Stimulated activated CD4-positive, alpha-beta T cell treated with anti-CD3 and anti-CD28 coated beads, TNF-alpha, amount 100 ng/mL, for 48 hours (primary cell): Measurements from ENCODE around the gene WWP2.
"Not testable (repeated sequence)": the region's sequence is repeated elsewhere in the genome, so short reads cannot be mapped to it uniquely, and the experiment has no call there.

Experiments used
- DNase-seq, 3 donors: peaks; one replicate each; pipeline ENCODE4 v3.0.0-alpha.2; 2020; ENCODE audit warnings: low read depth in 3 of 3

Gene WWP2

DNA sequence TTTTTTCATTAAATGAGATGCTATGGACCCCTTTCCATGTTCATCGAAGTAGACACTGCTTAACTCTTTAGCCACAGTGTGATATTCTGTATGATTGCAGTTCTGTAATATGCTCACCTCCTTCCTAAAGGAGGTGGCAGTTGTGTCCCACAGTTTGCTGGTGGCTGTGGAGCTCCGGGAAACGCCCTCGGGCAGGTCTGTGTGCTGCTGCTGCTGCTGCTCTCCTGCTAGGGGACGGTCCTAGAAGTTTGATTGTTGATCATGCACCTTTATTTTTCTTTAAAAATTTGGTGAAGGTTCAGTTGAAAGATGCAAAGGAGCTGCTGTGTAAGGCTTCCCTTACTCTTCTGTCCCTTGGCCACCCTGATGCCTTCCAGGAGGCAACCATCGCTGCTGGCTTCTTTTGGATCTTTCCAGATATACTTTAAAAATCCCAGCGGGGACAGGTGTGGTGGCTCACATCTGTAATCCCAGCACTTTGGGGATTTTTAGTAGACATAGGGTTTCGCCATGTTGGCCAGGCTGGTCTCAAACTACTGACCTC is 180.6 kb downstream of the WWP2 start:
- DNase-seq, result no peak

GRCh38 chr16:69943241-69944036 is 181.3 kb downstream of the WWP2 start:
- not testable (repeated sequence) for DNase-seq

- not testable (repeated sequence) for DNase-seq
These were observed 188.3 kb downstream of the WWP2 start for GRCh38 chr16:69950411-69950810.

DNA sequence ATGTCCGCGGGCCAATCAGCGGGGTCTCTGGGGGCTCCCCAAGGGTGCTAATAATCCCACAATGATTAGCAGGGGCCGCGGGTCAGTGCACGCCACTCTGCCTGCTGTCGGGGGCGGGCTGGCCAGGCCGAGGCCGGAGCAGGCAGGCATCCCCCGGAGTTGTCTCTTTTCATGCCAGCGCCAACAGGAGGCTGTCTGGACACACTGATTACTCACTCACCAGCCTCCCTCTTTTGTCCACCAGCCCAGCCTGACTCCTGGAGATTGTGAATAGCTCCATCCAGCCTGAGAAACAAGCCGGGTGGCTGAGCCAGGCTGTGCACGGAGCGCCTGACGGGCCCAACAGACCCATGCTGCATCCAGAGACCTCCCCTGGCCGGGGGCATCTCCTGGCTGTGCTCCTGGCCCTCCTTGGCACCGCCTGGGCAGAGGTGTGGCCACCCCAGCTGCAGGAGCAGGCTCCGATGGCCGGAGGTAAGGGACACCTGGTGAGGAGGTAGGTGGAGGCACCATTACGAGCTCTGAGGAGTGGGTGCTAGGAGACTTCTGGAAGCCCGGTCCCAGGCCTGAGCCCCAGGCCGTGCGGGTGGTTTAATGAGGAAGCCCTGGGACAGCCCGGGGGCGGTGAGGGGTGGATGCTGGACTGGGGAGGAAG is 189.0 kb downstream of the WWP2 start, which contains the start of gene CLEC18A:
CLEC18A (plus strand) TSS at position 318 of the 655 bp plus-strand sequence; CDS start at position 351, 33 bp downstream.
- not testable (repeated sequence) for DNase-seq

DNA sequence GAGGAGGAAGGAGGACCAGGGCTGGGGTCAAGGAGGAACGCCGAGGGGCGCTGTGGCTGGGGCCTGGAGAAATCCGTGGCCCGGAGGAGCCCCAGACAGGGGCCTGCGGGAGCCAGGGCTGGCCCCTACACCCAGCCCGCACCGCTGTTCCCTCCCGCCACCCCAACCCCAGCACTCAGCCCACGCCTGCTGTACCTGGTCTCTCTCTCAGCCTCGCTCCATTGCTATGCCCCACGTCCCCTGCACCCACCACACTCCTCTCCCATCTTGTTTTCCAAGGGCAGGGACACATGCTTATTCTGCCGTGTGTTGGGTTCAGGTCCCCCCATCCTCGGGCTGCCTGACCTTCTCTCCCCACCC is 189.5 kb downstream of the WWP2 start:
- not testable (repeated sequence) for DNase-seq

GRCh38 chr16:69952116-69952515 is 190.0 kb downstream of the WWP2 start:
- not testable (repeated sequence) for DNase-seq

- DNase-seq, result not testable (repeated sequence)
These were observed 190.6 kb downstream of the WWP2 start for GRCh38 chr16:69952572-69953355.

DNA sequence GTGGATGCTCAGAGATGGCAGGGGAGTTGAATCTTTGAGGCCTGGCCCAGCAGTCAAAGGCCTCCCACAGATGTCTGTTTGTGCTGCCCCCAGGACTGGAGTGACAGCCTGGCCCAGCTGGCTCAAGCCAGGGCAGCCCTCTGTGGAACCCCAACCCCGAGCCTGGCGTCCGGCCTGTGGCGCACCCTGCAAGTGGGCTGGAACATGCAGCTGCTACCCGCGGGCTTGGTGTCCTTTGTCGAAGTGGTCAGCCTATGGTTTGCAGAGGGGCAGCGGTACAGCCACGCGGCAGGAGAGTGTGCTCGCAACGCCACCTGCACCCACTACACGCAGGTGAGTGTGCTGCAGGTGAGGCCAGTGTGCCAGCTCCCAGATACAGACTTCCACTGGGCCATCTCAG is 192.1 kb downstream of the WWP2 start:
- not testable (repeated sequence) for DNase-seq

DNA sequence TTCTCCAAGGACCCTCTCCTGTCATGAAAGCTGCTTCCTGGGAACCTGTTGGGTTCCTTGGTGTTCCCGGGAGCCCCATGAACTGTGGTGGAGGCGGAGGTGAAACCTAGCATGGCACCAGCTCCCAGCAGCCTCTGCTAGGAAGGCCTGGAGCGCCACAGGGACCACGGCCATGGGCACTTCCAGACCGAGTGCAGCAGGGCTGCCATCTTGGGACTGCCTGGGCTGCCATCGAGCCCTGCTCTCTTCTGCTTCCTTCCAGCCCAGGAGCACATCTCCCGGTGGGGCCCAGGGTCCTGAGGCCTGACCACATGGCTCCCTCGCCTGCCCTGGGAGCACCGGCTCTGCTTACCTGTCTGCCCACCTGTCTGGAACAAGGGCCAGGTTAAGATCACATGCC is 201.2 kb downstream of the WWP2 start:
- not testable (repeated sequence) for DNase-seq

DNA sequence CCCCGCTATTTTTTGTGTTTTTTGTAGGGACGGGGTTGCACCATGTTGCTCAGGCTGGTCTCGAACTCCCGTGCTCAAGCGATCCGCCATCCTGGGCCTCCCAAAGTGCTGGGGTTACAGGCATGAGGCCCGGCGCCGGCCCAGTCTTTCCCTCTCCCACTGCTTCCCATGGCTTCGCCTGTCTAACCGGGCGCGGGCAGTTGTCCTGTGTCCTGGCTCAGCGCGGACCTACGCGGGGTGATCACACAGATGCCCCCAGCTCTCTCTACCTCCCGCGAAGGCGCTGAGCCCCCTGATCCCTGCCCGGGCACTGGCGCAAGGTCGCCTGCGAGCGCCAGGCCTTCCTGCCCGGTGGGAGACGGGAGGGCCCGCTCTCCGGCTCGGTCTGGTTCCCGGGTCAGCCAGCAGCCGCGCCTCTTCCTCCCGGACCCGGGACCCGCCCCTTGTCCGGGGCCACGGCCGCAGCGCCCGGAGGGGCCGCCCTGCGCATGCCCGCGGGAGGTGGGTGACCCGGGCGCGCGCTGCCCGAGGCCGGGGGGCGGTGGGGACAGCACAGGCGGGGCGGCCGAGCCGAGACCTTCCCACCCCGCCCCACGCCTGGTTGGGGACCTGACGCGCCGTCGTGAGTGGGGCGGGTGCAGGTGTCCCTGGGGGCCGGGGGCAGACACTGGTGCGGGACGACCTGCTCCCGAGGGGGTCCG is 203.0 kb downstream of the WWP2 start:
- DNase-seq, result not testable (repeated sequence)

- DNase-seq, result not testable (repeated sequence)
These were observed 203.5 kb downstream of the WWP2 start for GRCh38 chr16:69965661-69966054.

DNA sequence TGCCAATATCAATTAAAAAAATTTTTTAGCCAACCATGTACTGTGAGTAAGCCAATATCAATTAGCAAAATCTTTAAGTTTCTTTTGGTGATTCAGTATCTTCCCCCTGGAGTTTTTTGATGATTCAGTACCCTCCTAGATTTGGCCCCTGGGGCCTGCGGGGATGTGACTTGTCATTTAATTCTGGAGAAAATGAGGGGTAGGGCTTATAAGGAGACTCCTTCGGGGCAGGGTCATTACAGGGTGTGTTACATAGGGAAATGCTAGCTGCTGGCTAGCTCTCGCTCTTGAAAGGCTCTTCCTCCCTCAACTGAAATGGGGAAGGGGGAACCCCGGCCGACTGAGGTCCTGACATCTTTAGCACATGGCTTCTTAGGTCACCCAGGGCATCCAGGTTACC is 205.6 kb downstream of the WWP2 start:
- not testable (repeated sequence) for DNase-seq

DNA sequence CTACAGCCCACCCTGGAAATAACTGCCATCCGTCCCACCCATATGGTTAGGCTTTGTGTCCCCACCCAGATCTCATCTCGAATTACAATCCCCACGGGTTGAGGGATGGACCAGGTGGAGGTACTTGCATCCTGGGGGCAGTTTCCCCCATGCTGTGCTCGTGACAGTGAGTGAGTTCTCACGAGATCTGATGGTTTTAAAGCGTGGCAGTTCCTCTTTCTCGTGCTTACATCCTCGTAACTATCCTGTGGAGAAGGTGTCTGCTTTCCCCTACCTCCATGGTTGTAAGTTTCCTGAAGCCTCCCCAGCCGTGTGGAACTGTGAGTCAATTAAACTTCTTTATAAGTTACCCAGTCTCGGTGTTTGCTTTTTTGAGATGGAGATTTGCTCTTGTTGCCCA is 206.0 kb downstream of the WWP2 start:
- not testable (repeated sequence) for DNase-seq

DNA sequence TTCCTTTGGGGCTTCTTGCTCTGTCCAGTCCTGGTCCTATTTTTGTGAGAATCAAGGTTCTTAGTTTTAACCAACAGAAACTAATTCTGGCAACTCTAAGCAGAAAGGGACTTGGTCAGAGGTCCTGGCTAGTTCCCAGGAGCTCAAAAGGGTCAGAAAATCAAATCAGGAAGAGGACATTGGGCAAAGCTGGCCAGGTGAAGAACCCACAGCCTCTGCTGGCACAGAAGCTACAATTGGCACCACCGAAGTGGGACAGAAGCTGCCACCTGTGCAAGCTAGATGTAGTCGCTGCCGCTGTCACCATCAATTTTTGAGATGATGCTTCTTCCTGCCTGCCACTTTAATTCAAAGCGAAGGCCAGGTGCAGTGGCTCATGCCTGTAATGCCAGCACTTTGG is 207.5 kb downstream of the WWP2 start:
- not testable (repeated sequence) for DNase-seq

DNA sequence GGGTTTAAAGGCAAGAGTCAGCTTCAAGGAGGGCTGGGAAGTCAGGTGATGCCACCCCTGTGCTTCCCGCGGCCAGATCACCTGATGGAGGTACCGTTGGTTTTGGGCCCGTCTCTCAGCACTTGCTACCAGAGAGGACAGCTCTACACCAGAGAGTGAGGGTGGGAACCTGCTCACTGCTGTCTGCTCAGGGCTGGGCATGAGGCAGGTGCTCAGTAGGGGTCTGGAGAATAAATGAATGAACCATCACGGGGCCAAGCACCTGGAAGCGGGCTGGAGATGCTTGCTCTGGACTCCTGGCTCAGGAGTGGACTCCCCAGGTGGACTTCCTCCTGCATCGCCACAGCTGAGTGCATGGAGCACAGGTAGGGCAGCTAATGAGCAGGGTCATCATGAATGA is 210.0 kb downstream of the WWP2 start:
- not testable (repeated sequence) for DNase-seq

GRCh38 chr16:69972935-69973334 is 210.8 kb downstream of the WWP2 start:
- DNase-seq, result not testable (repeated sequence)

DNA sequence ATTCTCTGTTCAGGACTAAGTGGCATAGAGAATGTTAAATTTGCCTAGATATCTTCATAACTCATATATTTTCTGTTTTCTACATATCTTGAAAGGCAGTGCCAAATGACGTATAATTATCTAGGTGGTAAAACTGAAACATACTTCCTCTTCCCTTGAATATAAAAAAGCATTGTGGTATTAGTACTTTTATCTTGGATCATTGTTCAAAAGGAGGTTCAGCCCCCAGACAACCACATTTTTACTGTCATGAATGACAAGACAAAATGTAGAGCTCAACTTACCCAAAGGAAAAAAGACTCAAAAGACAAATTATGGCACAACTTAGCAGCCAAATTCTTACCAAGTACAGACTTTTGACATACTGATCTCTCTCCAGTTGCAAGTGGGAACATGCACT is 223.1 kb downstream of the WWP2 start:
- DNase-seq, result not testable (repeated sequence)
